ENCODE results near the gene EYA3.

Gene EYA3

GRCh38 chr1:28088168-28088961 is at the start of gene EYA3:
Gene EYA3, minus strand, starts transcription at chr1:28088610. Its CDS starts 30,584 bp downstream, at chr1:28058026.
- peak; percentile 91 for DNase-seq

GRCh38 chr1:28136922-28137613 is 48.7 kb upstream of the EYA3 start:
- DNase-seq = no peak

- DNase-seq = no peak
Observed at GRCh38 chr1:28136169-28136921, 47.9 kb upstream of the EYA3 start.

- no peak for DNase-seq
Observed at GRCh38 chr1:28135371-28136168, 47.2 kb upstream of the EYA3 start.

GRCh38 chr1:28134651-28135207 is 46.3 kb upstream of the EYA3 start:
- no peak for DNase-seq

GRCh38 chr1:28132171-28133167 is 44.1 kb upstream of the EYA3 start:
- DNase-seq = no peak

- DNase-seq = no peak
Observed at GRCh38 chr1:28130901-28131300, 42.5 kb upstream of the EYA3 start.

GRCh38 chr1:28129150-28129549 is 40.7 kb upstream of the EYA3 start:
- DNase-seq = no peak

GRCh38 chr1:28127617-28128257 is 39.3 kb upstream of the EYA3 start:
- no peak for DNase-seq

GRCh38 chr1:28126783-28127490 is 38.5 kb upstream of the EYA3 start:
- DNase-seq = no peak

GRCh38 chr1:28126212-28126611 is 37.8 kb upstream of the EYA3 start:
- DNase-seq = no peak

GRCh38 chr1:28123461-28123961 is 35.1 kb upstream of the EYA3 start:
- DNase-seq = no peak

GRCh38 chr1:28122183-28122582 is 33.8 kb upstream of the EYA3 start:
- DNase-seq = no peak

GRCh38 chr1:28119556-28119955 is 31.1 kb upstream of the EYA3 start:
- no peak for DNase-seq

GRCh38 chr1:28118640-28119307 is 30.4 kb upstream of the EYA3 start:
- no peak for DNase-seq

GRCh38 chr1:28115267-28115666 is 26.9 kb upstream of the EYA3 start:
- no peak for DNase-seq

- DNase-seq = no peak
Observed at GRCh38 chr1:28114844-28115243, 26.4 kb upstream of the EYA3 start.

GRCh38 chr1:28113242-28113572 is 24.8 kb upstream of the EYA3 start:
- no peak for DNase-seq

All from NCI-H748 treated with DMSO at 0.1 percent for 48 hours (cell line).